Psoas muscle (tissue), 8 donors: ENCODE data around the gene RIPOR2. TPM values are rescaled to one million over a fixed set of nuclear protein-coding genes. Genes with fewer than 3 reads are reported as not detected.
"Not testable (repeated sequence)": the region's sequence is repeated elsewhere in the genome, so short reads cannot be mapped to it uniquely, and the experiment has no call there.

Source experiments
- ATAC-seq, 4 donors: fragments of 200-7000 bp; cut with Tn5 transposase; one replicate each; pipeline ENCODE4 v1.9.1; 2020; ENCODE audit warnings: moderate library complexity in 3 of 4, mild to moderate bottlenecking in 2 of 4
- DNase-seq, 2 donors: peaks; one replicate each; pipeline ENCODE4 v3.0.0-alpha.2; 2020
- H3K27ac ChIP-seq: fragments of 200-600 bp; one replicate; pipeline ENCODE4 v1.8.0; 2022
- H3K27me3 ChIP-seq, 3 donors: fragments of 200-600 bp in 1 of 3; one replicate each; pipeline versions ENCODE4 v1.6.1 to v1.8.0; 2013 to 2022; ENCODE audit warnings: low read length in 2 of 3, mild to moderate bottlenecking in 2 of 3, moderate library complexity in 1 of 3; ENCODE audit not compliant: insufficient read depth in 3 of 3
- H3K36me3 ChIP-seq, 2 donors: fragments of 200-600 bp in 1 of 2; one replicate each; pipeline versions ENCODE4 v1.6.1 to v1.8.0; 2013 to 2022; ENCODE audit warnings: low read depth in 1 of 2, mild to moderate bottlenecking in 1 of 2, moderate library complexity in 1 of 2; ENCODE audit not compliant: insufficient read depth in 1 of 2
- H3K4me1 ChIP-seq: fragments of 200-600 bp; one replicate; pipeline ENCODE4 v1.8.0; 2022
- H3K4me3 ChIP-seq: fragments of 200-600 bp; one replicate; pipeline ENCODE4 v1.8.0; 2022; ENCODE audit warnings: mild to moderate bottlenecking
- H3K9me3 ChIP-seq: fragments of 200-600 bp; one replicate; pipeline ENCODE4 v1.8.0; 2022
- WGBS, 3 donors: extraction: QIAGEN DNeasy Blood & Tissue Kit; methylation state at CpG; one replicate each; pipeline versions ENCODE4 v1.1.6 to v1.1.7; 2013; 5-methylcytosine and 5-hydroxymethylcytosine counted together
- intact Hi-C, 2 donors: fragments of 100-400 bp; cut with DNase I; formaldehyde crosslinking; loops; one replicate each; pipeline versions ENCODE4 v1.11.0 to v1.14.2; 2022
- polyA plus RNA-seq, 3 donors: library from polyadenylated mRNA; stranded (reverse); fragments of 200-250 nt; gene quantifications; one replicate each; pipeline ENCODE4 v1.2.3, GENCODE V29; 2013
- total RNA-seq, 4 donors: library from RNA; stranded (reverse); fragmentation: NEBNext Ultra II Directional in 2 of 4; extraction: Animal tissue kit (Norgen Biotek cat#: 25700) in 2 of 4; gene quantifications; one replicate each; pipeline versions ENCODE4 v1.2.1 to v1.2.4, GENCODE V29; 2021 to 2023
- TF ChIP-seq, protein P1 (sequence below): fragments of 200-600 bp; IDR thresholded peaks from one replicate; pipeline ENCODE4 v1.8.0; 2022; ENCODE audit warnings: antibody characterized with exemption
- donor health status: healthy with polysubstance abuse.
- donor health status: DM: no; HTN: no; CAD: no; lungs with moderate emphysema.
- donor health status: Bipolar disorder and iron deficiency.
- donor health status: healthy.
- donor health status: DM: yes; HTN: yes; CAD: no.
- donor health status: DM: no; HTN: no; CAD: no.
- donor health status: DM: no; HTN: no; CAD: no.
- donor health status: DM: yes; HTN: yes; CAD: no.

The RIPOR2 gene
- total and polyA plus RNA-seq, 7 donors = 1.3 to 13.2 (median 7.1) TPM

DNA sequence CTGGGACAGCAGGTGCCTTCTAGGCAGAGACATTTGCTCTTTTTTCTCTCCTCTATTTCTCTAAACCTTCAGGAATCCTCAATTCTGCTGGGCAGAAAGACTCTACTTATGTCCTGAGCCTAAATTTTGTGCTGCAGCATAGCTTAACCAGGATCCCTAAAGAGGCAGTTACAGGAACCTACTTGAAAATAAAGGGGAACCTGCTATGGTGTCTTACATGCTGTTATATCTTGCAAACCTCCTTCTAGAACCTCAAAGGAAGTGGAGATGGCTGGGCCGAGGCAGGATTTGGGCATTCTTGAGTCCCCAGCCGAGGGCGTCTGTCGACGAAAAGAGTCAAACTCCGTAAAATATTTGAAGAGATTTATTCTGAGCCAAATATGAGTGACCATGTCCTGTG lies 178.1 kb downstream of the RIPOR2 start:
- TF ChIP-seq, protein P1, sequence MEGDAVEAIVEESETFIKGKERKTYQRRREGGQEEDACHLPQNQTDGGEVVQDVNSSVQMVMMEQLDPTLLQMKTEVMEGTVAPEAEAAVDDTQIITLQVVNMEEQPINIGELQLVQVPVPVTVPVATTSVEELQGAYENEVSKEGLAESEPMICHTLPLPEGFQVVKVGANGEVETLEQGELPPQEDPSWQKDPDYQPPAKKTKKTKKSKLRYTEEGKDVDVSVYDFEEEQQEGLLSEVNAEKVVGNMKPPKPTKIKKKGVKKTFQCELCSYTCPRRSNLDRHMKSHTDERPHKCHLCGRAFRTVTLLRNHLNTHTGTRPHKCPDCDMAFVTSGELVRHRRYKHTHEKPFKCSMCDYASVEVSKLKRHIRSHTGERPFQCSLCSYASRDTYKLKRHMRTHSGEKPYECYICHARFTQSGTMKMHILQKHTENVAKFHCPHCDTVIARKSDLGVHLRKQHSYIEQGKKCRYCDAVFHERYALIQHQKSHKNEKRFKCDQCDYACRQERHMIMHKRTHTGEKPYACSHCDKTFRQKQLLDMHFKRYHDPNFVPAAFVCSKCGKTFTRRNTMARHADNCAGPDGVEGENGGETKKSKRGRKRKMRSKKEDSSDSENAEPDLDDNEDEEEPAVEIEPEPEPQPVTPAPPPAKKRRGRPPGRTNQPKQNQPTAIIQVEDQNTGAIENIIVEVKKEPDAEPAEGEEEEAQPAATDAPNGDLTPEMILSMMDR = no peak
- no peaks in the 10 kb centered on the region for H3K27me3 ChIP-seq
- DNase-seq (no peak), ATAC-seq (no peak)
- intact Hi-C loops = no loop called here
- WGBS, 3 donors = 88 to 95% (median 90%) methylated on average over 6 of the region's 6 CpGs
- no peak overlapping the region for H3K27ac ChIP-seq
- H3K36me3 ChIP-seq = no peaks in the 10 kb centered on the region
- H3K4me1 ChIP-seq = no peaks in the 10 kb centered on the region
- H3K4me3 ChIP-seq = no peak overlapping the region
- no peaks in the 10 kb centered on the region for H3K9me3 ChIP-seq

DNA sequence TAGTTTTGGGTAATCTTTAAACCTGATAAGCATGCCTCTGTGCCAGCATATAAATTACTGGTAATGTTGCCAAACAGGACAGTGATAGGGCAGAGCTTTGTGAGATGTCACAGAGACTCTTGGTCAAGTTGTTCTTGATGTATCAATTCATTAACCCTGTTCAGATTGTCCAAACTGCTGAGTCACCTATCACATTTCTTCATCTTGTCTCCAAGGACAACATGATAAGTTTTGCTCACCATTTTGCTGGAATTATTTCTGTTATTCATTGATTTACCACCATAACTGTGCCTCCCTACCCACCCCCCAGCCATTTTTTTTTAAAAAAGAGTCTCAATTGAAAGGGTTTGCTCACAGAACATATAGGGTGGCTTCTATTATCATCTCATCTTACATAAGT lies 180.5 kb downstream of the RIPOR2 start:
- TF ChIP-seq, protein P1 = no peak
- intact Hi-C loops = no loop called here

DNA sequence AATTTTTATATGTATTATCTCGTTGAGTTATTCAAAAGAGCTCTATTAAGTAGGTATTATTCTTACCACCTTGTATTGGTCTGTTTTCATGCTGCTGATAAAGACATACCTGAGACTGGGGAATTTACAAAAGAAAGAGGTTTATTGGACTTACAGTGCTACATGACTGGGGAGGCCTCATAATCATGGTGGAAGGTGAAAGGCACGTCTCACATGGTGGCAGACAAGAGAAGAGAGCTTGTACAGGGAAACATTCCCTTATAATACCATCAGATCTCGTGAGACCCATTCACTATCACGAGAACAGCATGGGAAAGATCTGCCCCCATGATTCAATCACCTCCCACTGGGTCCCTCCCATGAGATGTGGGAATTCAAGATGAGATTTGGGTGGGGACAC lies 181.4 kb downstream of the RIPOR2 start:
- H3K4me1 ChIP-seq, H3K27ac ChIP-seq, intact Hi-C loops, H3K27me3 ChIP-seq, H3K36me3 ChIP-seq, ATAC-seq, H3K9me3 ChIP-seq, DNase-seq, H3K4me3 ChIP-seq: not testable (repeated sequence)
- 73 to 82% (median 78%) methylated on average over 4 of the region's 4 CpGs for WGBS, 3 donors

More for the DNA sequence above, 180.5 kb downstream of the RIPOR2 start:
- Histone ChIP-seq H3K36me3 (no peaks in the 10 kb centered on the region), H3K9me3 (no peaks in the 10 kb centered on the region), H3K4me3 (no peak overlapping the region), H3K27ac (no peak overlapping the region), H3K4me1 (no peaks in the 10 kb centered on the region), H3K27me3 (no peaks in the 10 kb centered on the region)
- no peak for DNase-seq
- ATAC-seq = no peak

Other genes starting within 250 kb of the RIPOR2 start
- 10 to 100 TPM; 43.1 to 57.2 (median 47.1) TPM for gene C6orf62, start 216.8 kb downstream of the RIPOR2 start, total RNA-seq
- gene C6orf62, start 216.8 kb downstream of the RIPOR2 start, polyA plus RNA-seq = 10 to 100 TPM; 23.9 to 54.8 (median 35.6) TPM
- 1 to 10 TPM; 3.5 to 4.2 (median 3.9) TPM for gene GMNN, start 161.0 kb downstream of the RIPOR2 start, total RNA-seq
- gene GMNN, start 161.0 kb downstream of the RIPOR2 start, polyA plus RNA-seq = 10 to 100 TPM in 2 of 3 donors, 1 to 10 TPM in 1; 7.8 to 12.2 (median 11.0) TPM
- not detected for gene ARMH2, start 137.0 kb downstream of the RIPOR2 start, total RNA-seq
- gene ARMH2, start 137.0 kb downstream of the RIPOR2 start, polyA plus RNA-seq = not detected